GM18858 (cell line): Measurements from ENCODE around the gene ALLC.
"Not testable (repeated sequence)": the region's sequence is repeated elsewhere in the genome, so short reads cannot be mapped to it uniquely, and the experiment has no call there.

Experiments
- ATAC-seq: cut with Tn5 transposase; IDR thresholded peaks from one replicate; pipeline ENCODE4 v1.9.1; 2021; ENCODE audit not compliant: unreplicated experiment

The ALLC gene

DNA sequence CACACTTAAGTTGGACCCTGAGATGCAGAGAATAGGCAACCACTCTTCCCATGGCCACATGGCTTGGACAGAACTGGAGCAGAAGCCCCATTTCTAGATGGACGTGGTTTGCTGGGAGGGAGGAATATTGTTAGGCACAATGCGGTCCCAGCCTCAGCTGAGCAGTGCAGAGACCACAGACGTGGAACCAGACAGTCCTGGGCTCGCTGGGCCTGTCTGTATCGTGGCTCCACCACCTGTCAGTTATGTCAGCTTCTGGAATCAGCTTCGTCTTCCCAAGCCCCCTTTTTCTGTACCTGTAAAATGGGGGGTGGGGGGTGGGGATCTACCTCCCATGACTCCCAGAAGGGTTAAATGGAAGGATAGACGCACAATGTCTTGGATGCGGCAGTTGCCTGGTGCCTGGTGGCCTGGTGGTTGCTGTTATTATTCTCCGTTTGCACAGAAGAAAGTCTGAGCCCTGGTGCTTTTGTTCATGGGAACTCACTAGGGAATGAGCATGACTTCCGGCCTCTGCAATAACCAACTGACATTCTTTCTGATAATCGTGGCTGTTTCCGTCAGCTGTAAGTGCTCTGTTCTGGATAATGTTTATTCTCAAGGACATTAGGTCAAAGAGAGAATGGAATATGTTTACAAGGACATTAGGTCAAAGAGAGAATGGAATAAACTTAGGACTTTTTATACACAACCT is 31.7 kb upstream of the ALLC start:
- ATAC-seq: no peak

DNA sequence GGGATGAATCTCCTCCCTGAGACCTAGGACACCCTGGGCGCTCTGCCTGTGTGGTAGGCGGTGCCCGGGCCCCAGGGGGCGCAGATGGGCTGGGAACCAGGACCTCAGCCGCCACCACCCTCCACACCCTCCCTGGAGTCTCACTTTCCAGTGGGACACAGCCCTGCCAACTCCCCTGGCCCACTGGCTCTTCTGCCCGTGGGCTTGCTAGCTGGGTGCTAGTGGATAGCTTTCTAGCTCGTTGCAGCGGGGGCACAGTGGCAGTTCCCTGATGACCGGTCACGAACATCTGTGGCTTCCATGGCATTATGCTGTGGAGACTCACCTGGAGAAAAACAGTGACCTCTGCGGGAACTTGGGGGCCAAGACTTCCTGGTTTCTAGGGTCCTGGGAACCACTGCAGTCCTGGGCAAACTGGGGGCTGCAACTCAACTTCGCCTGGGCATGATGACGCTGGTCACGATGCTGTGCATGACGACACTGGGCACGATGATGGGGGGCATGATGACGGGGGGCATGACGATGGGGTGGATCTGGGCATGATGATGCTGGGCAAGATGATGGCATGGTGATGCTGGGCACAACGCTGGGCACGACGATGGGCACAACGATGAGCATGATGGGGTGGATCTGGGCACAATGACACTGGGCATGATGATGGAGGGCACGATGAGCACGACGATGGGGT is 31.0 kb upstream of the ALLC start:
- no peak for ATAC-seq

GRCh38 chr2:3627500-3628100 is 30.4 kb upstream of the ALLC start:
- no peak for ATAC-seq

GRCh38 chr2:3628241-3628679 is 29.7 kb upstream of the ALLC start:
- no peak for ATAC-seq

GRCh38 chr2:3628800-3629199 is 29.2 kb upstream of the ALLC start:
- ATAC-seq: no peak

DNA sequence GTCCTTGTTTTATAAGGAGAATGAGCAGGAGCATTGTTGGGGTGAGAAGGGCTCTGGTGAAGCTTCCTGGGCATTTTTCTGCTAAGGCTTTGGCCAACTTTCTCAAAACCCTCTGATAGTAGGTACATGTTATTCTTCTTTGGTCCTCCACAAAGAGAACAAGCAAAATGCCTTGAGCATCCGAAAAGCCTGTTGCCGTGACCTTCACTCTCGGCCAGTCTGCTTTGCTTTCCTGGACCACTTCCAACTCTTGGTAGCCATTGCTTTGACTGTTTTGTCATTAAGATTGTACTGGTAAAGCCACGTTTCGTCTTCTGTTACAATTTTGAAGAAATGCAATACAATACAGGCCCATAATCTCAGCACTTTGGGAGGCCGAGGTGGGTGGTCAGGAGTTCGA is 27.4 kb upstream of the ALLC start:
- ATAC-seq: no peak

GRCh38 chr2:3631161-3631850 is 26.7 kb upstream of the ALLC start:
- ATAC-seq: no peak

DNA sequence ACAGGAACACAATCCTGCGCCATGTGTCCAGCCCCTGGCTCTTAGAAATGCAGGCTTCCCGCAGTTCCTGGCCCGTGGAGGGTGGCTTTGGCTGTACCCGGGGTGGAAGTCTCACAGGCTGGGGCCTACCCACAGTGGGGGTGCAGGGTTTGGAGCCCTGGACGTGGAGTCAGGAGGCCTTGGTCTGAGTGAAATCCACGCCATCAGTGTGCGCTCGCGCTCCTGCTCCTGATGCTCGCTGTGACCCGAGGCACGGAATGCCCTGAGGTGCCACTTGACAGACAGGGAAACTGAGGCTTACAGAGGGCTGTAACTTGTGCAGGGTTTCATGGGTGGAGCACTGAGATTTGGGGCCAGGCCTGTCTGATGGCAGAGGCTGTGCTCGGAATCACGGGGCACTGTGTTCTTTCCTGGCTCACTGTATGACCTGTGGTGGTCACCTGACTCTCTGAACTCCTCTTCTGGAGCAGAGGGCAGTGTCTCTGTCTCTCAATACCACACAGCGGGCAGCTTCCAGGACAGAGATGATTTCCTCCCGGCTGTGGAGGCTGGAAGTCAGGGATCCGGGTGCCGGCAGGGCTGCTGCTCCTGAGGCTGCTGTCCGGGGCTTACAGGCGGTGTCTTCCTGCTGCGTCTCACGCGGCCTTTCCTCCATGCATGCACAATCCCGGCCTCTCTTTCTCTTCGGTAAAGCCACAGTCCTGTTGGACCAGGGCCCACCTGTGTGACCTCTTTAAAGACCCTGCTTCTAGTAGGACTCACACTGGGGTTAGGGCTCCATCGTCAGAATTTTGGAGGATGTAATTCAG is 25.9 kb upstream of the ALLC start:
- no peak for ATAC-seq

DNA sequence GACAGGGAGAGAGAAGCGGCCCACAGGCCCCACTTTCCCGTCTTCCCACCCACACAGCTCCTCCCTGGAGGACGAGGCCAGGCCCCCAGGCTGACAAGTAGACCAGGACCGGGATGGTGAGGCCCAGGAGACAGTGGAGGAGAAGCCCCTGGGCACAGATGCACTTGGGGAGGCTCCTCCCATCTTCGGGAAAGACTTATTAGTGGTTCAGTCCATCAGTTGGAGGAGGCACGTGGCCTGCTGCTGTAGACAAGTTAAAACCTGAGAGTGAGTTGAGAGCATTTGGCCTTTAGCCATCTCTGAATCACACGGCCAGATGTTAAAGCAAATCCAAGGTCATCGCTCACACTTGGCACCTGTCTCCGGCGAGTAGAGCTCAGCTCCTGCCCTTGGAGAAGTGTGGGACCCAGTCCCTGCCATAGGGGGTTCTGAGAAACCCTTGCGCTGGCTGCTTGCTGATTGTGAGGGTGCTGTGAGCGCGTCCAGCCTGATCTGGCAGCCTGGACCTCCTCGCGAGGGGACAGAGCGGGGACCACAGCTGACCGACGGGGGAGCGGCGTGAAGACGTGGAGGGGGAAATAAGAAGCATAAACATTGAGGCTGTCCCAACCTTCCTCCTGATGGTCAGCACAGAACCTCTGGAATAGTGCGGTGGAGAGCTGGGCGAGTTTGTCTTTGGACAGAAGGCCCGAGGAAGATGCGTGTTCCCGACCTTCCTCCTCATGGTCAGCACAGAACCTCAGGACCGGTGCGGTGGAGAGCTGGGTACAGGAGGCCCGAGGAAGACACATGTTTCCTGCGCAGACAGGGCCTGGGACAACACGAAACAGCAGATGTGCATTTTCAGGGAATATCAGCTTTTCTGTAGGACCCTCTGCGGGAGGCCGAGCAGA is 24.7 kb upstream of the ALLC start:
- no peak for ATAC-seq

DNA sequence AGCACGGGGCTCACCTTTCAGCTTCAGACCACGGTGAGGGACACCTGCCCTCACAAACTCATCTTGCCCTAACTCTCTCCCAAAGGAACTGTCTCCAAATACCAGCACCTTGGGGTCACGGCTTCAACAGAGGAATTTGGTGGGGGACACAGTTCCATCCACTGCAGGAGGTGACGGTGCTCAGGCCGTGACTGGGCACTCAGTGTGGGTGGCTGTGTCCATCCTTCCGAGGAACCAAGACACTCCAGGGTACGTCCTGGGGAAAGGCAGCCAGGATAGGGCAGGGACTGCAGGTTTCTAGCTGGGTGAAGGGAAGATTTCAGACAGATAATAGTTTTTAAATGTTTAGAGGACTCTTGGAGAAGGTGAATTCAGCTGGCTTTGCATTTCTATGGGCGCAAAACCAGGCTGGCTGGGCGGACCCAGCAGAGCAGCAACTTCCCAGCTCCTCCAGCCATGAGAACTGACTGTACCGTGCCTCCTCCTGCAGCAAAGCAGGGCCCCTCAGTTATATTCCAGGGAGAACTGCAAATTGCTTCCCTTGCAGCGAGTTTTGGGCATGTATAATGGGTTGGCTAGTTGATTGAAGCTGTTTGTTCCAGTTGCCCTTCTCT is 23.9 kb upstream of the ALLC start:
- ATAC-seq: no peak

- no peak for ATAC-seq
These were observed 23.3 kb upstream of the ALLC start for GRCh38 chr2:3634596-3635121.

GRCh38 chr2:3635171-3635974 is 22.6 kb upstream of the ALLC start:
- ATAC-seq: no peak

DNA sequence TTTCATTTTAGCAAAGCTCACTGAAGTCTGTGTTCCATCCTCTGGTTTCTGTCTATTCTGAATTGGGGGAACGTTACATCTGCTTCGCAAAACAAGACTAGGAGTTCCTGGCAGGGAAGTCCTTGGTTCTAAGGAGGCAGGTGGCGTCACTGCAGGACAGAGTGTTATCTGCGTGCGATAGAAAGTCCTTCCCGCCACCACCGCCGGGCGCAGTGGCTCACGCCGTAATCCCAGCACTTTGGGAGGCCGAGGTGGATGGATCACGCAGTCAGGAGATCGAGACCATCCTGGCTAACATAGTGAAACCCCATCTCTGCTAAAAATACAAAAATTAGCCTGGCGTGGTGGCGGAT is 22.0 kb upstream of the ALLC start:
- not testable (repeated sequence) for ATAC-seq

DNA sequence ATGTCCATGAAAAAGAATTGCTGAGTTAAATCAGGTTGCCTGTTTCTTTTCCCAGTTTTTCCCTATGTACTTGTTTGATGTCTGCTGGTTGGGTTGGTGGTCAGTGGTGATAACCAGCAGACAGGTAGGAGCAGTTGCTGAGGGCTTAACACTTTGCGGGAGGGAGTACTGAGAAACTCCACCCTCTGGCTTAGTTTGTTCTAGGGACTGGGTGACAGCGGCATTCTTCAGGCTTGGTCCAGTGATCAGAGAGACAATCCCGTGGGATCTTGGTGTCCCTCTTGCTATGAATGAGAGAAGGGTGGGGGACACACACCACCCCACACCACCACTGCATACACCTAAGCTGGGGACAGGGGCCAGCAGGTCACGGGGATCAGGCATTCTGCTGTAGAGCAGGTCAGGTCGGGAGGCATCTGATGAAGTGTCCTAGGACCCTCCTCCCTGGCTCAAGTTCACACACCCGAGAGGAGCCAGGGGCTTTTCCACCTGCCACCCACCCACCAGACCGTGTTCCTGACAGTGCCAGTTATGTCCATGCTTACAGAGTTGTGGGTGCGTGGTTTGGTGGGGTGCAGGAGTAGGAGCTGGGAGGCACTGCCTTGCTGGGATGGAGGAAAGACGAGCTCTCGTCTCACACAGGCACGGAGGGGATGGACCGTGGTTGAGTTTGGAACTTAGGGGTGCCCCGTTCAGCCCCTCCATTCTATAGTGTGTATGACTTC is 21.3 kb upstream of the ALLC start:
- no peak for ATAC-seq

DNA sequence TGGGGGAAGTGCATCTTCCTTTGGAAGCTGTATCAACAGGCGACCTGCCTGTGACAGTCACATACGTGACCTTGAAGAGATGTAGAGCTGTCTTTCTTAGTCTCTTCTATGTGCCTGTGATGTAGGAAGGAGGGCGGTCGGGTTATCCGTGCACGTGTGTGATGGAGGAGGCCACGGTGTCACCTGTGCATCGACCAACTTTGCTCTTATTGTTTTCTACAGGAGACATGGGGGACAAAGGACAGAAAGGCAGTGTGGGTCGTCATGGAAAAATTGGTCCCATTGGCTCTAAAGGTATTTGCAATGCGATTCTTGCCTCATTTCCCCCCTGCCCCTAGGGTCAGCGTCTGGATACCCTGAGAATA is 20.7 kb upstream of the ALLC start:
- ATAC-seq: no peak

DNA sequence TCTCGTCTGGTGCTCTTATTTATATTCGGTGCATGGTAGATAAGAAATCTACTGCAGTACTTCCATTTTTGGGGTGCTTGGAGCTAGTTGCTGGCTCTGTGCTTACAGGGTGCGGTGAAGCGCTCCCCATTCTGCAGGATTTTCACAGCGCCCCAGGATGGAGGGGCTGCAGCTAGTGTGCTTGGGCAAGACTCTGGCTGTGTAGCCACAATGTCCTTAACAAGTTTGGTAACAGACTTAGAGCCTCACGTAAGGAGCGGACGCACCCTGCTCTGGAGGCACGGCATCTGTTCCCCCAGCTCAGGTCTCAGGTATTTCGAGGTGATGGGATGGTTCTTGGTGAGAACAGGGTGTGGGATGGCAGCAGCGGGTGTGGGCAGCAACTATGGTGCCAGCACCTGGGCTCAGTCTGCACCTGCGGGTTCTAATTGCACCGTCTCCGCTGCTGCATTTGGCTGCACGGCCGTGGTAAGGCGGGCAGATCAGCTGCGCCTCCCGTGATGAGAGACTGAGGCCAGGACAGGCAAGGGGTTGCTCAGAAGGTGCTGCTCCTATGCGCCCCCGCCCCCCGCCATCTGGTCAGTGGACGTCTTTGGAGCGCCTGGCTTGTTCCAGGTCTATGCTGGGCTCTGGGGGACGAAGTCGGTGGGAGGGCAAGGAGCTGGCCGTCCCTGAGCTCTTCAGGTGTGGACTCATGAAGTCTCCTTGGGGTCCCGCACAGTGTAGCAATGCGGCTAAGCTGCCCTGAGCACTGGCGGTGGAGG is 20.1 kb upstream of the ALLC start:
- no peak for ATAC-seq

- no peak for ATAC-seq
These were observed 19.6 kb upstream of the ALLC start for GRCh38 chr2:3638456-3638810.
